Measurements from ENCODE around the gene INPP5E. TPM values are rescaled to one million over a fixed set of nuclear protein-coding genes. Genes with fewer than 3 reads are reported as not detected.

Gene INPP5E
- total and polyA plus RNA-seq, 10 of the 15 experiments (the other 5 are each of a cell fraction or from before 2014, with no cell fraction given), result 0.24 to 16.0 (median 5.3) TPM

GRCh38 chr9:136451221-136451877 lies 11.7 kb upstream of the INPP5E start:
- Histone ChIP-seq H4K20me1 (ENCODE audit: control insufficient read depth, insufficient read depth) (no peaks in the 10 kb centered on the region), H3K4me2 (ENCODE audit: control insufficient read depth, insufficient read depth) (no peak overlapping the region), H2AFZ (ENCODE audit: control insufficient read depth, low read depth, low read length) (no peak overlapping the region), H3K36me3 (ENCODE audit: control insufficient read depth in 2 of 2, insufficient read depth in 2 of 2, low read length in 1 of 2) (peaks cover 31 to 33% of the 10 kb centered on the region in 2 experiments), H3K27ac (ENCODE audit: control insufficient read depth, insufficient read depth) (no peak overlapping the region), H3K9ac (ENCODE audit: control insufficient read depth, insufficient read depth, low read length) (no peak overlapping the region), H3K79me2 (ENCODE audit: control insufficient read depth, insufficient read depth, low read length) (no peaks in the 10 kb centered on the region), H3K27me3 (replicated peaks in 1 of 2; ENCODE audit: control insufficient read depth in 2 of 2, insufficient read depth in 2 of 2, low read length in 1 of 2) (no peaks in the 10 kb centered on the region), H3K4me3 (no peak overlapping the region), H3K9me3 (replicated peaks; ENCODE audit: control insufficient read depth, insufficient read depth, low read length) (no peaks in the 10 kb centered on the region), H3K4me1 (ENCODE audit: control insufficient read depth, insufficient read depth, low read length) (no peaks in the 10 kb centered on the region)
- ATAC-seq, result no peak
- no TSS peak for BruUV-seq (replicated peaks)
- intact Hi-C loops (cut with micrococcal nuclease; ENCODE audit: unreplicated experiment), result no loop called here
- SMC1A ChIA-PET (ENCODE audit: uncharacterized antibody, unreplicated experiment), result interaction anchor here (0.6 kb wide), 1 partner anchor 195 kb away, joined by 3 read pairs; no protein-coding TSS in a partner anchor
- no peak for DNase-seq (ENCODE audit: low read depth, low spot score)
- FAIRE-seq, result no peak
- CTCF ChIA-PET, result no interaction called here
- RAD21 ChIA-PET (ENCODE audit: unreplicated experiment), result no interaction called here
- 95% methylated on average over 18 of the region's 26 CpGs for WGBS (ENCODE audit: insufficient coverage, insufficient replicate concordance, low lambda C conversion rate, missing lambda C conversion rate)
- no peak for TF ChIP-seq ZNF687 (IDR thresholded peaks at IDR 0.05)
- TF ChIP-seq YY1 (IDR thresholded peaks at IDR 0.05; ENCODE audit: low read depth, low read length), result no peak
- no peak for TF ChIP-seq LARP7 (IDR thresholded peaks at IDR 0.05)
- TF ChIP-seq POU2F2 (IDR thresholded peaks at IDR 0.05; ENCODE audit: borderline replicate concordance, low read depth, low read length), result no peak
- POLR2A ChIA-PET, result no interaction called here
- in situ Hi-C loops (cut with MboI), result no loop called here

Measured in GM12878 (cell line).